HEK293T (cell line): ENCODE data around the gene VAMP7.

Source experiments
- CTCF ChIA-PET: fragments of 350-600 bp; formaldehyde crosslinking; extraction: SDS; loops from one replicate; lab custom pipeline; 2021; ENCODE audit warnings: antibody characterized with exemption, inconsistent platforms; lab: Yijun Ruan, JAX
- POLR2A ChIA-PET: fragments of 350-600 bp; formaldehyde crosslinking; extraction: SDS; loops from one replicate; lab custom pipeline; 2020; ENCODE audit warnings: antibody characterized with exemption, inconsistent platforms; lab: Yijun Ruan, JAX
- DNase-seq: peaks from one replicate; pipeline ENCODE4 v3.0.0; 2012; ENCODE audit warnings: mixed read lengths; ENCODE audit errors: extremely low spot score
- ARNT ChIP-seq: fragments of 450-650 bp; IDR thresholded peaks from 2 replicates; pipeline ENCODE4 v1.6.1; 2017; ENCODE audit warnings: mild to moderate bottlenecking
- BHLHE40 ChIP-seq: fragments of 450-650 bp; IDR thresholded peaks from 2 replicates; pipeline ENCODE4 v1.6.1; 2016; ENCODE audit warnings: mild to moderate bottlenecking, moderate library complexity, borderline replicate concordance
- CTBP1 ChIP-seq: fragments of 450-650 bp; IDR thresholded peaks from 2 replicates; pipeline ENCODE4 v1.6.1; 2016; ENCODE audit warnings: borderline replicate concordance
- ELF4 ChIP-seq: fragments of 450-650 bp; IDR thresholded peaks from 2 replicates; pipeline ENCODE4 v1.6.1; 2017; ENCODE audit warnings: antibody characterized with exemption
- FOXA1 ChIP-seq: fragments of 450-650 bp; IDR thresholded peaks from 2 replicates; pipeline ENCODE4 v1.6.1; 2016; ENCODE audit warnings: mild to moderate bottlenecking
- FOXK2 ChIP-seq: fragments of 450-650 bp; IDR thresholded peaks from 2 replicates; pipeline ENCODE4 v1.6.1; 2016; ENCODE audit warnings: mild to moderate bottlenecking
- FOXM1 ChIP-seq: fragments of 450-650 bp; IDR thresholded peaks from 2 replicates; pipeline ENCODE4 v1.6.1; 2017; ENCODE audit warnings: mild to moderate bottlenecking, borderline replicate concordance
- HDGF ChIP-seq: fragments of 450-650 bp; IDR thresholded peaks from 2 replicates; pipeline ENCODE4 v1.6.1; 2017; ENCODE audit warnings: antibody characterized with exemption, borderline replicate concordance
- L3MBTL2 ChIP-seq: fragments of 450-650 bp; conservative IDR thresholded peaks from 2 replicates; pipeline ENCODE4 v1.6.1; 2016; ENCODE audit warnings: mild to moderate bottlenecking
- LEF1 ChIP-seq: fragments of 450-650 bp; IDR thresholded peaks from 2 replicates; pipeline ENCODE4 v1.6.1; 2017; ENCODE audit warnings: mild to moderate bottlenecking, borderline replicate concordance
- NFRKB ChIP-seq: fragments of 450-650 bp; IDR thresholded peaks from 2 replicates; pipeline ENCODE4 v1.6.1; 2016; ENCODE audit warnings: mild to moderate bottlenecking, moderate library complexity
- SP1 ChIP-seq: fragments of 450-650 bp; IDR thresholded peaks from 2 replicates; pipeline ENCODE4 v1.6.1; 2017
- SUZ12 ChIP-seq: fragments of 450-650 bp; IDR thresholded peaks from 2 replicates; pipeline ENCODE4 v1.6.1; 2016; ENCODE audit warnings: mild to moderate bottlenecking
- TARDBP ChIP-seq: fragments of 450-650 bp; IDR thresholded peaks from 2 replicates; pipeline ENCODE4 v1.6.1; 2016
- ZNF384 ChIP-seq: fragments of 450-650 bp; IDR thresholded peaks from 2 replicates; pipeline ENCODE4 v1.6.1; 2016
- TF ChIP-seq, protein P1 (sequence below): fragments of 450-650 bp; IDR thresholded peaks from 2 replicates; pipeline ENCODE4 v1.6.1; 2016

VAMP7 gene

DNA sequence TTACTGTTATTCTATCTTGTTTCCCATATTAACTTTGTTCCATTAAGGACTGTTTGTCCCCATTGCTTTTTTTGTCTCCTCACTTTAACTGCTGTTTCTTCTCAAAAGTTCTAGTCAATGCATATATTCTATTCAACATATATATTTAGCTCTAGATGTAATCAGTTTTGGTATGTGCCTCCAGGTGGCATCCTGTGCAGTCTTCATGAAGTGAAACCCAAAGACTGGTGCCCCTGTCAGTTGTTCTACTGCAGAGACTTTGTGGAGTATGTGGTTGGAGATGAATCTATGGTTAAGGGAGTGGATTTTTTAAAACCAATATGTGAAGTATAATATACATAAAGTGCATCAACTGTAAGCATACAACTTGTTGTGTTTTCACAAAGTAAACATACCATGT lies 57.0 kb downstream of the VAMP7 start:
- DNase-seq: no peak
- no peak for TF ChIP-seq BHLHE40
- TF ChIP-seq FOXK2: no peak
- no peak for TF ChIP-seq HDGF
- no peak for TF ChIP-seq NFRKB
- TF ChIP-seq SUZ12: no peak
- TF ChIP-seq LEF1: no peak
- TF ChIP-seq, protein P1, sequence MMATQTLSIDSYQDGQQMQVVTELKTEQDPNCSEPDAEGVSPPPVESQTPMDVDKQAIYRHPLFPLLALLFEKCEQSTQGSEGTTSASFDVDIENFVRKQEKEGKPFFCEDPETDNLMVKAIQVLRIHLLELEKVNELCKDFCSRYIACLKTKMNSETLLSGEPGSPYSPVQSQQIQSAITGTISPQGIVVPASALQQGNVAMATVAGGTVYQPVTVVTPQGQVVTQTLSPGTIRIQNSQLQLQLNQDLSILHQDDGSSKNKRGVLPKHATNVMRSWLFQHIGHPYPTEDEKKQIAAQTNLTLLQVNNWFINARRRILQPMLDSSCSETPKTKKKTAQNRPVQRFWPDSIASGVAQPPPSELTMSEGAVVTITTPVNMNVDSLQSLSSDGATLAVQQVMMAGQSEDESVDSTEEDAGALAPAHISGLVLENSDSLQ: no peak
- no peak for TF ChIP-seq ELF4
- no peak for TF ChIP-seq CTBP1
- ChIA-PET CTCF (no interaction called here), POLR2A (no interaction called here)

DNA sequence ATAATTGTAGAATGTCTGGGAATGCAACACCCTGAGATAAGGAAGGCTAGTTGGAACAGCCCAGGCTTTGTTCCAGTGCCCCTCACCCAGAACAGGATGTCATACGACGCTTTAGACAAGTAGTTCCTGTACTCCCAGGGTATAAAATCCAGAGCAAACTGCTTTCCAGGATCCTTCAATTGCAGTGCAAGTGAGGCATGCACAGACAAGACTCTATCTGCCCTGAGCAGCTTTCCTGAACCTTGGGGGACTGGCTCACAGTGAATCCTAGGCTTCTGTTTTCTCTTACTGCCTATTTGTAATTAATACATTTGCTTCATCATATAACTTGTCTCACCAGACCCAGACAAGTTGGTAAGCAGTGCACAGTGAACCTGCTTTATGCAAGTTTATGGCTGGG lies 68.0 kb downstream of the VAMP7 start:
- ChIA-PET CTCF (no interaction called here), POLR2A (no interaction called here)
- no peak for TF ChIP-seq CTBP1
- TF ChIP-seq SUZ12: no peak
- TF ChIP-seq HDGF: no peak
- TF ChIP-seq FOXA1: no peak
- TF ChIP-seq FOXK2: no peak
- TF ChIP-seq, protein P1: no peak
- no peak for TF ChIP-seq SP1
- no peak for TF ChIP-seq L3MBTL2
- TF ChIP-seq TARDBP: no peak
- no peak for TF ChIP-seq ZNF384
- TF ChIP-seq LEF1: no peak
- no peak for TF ChIP-seq ARNT
- no peak for TF ChIP-seq ELF4
- no peak for TF ChIP-seq BHLHE40
- TF ChIP-seq FOXM1: no peak
- no peak for TF ChIP-seq NFRKB
- no peak for DNase-seq

DNA sequence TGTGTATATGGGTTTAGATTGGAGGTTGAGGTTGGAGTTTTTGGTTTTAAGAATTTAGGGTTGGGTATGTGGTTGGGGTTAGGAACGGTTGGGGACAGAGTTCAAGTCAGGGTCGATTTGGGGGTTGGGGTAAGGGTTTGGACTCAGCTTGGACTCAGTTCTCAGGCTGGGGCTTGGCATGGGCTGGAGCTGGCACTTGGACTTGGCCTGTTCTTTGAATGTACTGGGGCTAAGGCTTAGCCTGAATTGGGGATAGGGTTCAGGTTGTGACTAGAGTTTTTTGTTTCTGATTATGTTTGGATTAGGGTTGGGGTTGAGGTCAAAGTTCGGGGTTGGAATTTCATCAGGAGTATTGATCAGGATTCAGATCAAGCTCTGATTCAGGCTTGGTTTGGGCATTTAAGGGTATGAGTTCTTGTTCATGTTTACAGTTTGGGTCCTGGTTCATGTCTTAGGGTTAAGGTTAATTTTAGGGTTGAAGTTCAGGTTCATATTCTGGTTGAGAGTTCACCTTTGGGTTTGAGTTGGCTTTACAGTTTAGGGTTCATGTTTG lies 70.2 kb downstream of the VAMP7 start:
- TF ChIP-seq ELF4 (no peak), FOXM1 (no peak), LEF1 (no peak), BHLHE40 (no peak), ZNF384 (no peak), L3MBTL2 (no peak), SUZ12 (no peak), SP1 (no peak)
- POLR2A ChIA-PET: no interaction called here
- CTCF ChIA-PET: no interaction called here
- no peak for DNase-seq

DNA sequence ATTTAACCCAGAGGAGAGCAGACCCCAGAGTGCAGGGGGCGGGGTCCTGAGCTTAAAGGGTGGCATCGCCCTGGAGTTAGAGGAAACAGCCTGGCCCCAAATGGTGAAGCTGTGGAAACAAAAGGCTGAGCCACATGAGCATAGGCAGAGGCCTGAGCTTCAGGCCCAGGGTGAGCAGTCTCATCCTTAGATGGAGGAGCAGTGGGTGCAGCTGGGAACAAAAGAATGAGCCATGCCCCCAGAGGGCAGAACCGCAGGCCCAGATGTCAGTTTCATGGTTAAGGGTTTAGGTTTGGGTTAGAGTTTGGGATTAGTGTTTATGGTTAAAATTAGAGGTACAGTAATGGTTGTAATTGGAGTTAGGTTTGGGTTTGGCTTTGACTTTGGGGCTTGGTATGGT lies 71.9 kb downstream of the VAMP7 start:
- CTCF ChIA-PET: no interaction called here
- POLR2A ChIA-PET: no interaction called here

DNA sequence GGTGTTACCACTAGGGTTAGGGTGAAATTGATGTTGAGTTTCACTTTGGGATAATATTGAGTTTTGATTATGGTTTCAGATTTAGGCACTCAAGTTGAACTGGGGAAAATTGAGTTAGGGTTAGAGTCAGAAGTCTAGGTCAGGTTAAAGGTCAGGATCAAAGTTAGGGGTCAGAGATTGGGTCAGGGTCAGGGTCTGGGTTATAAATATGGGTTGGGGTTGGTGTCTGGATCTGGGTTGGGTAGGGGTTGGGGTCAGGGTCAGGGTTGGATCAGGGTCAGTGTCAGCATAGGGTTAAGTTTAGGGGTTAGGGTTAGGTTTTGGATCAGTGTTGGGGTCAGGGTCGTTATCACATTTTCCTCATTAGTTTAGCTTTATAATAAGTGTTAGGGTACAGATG lies 73.6 kb downstream of the VAMP7 start:
- ChIA-PET POLR2A (no interaction called here), CTCF (no interaction called here)
- TF ChIP-seq NFRKB (no peak), LEF1 (no peak), FOXM1 (no peak), FOXK2 (no peak)
- TF ChIP-seq, protein P1: no peak
- DNase-seq: no peak

More for the DNA sequence above, 71.9 kb downstream of the VAMP7 start:
- no peak for DNase-seq
- TF ChIP-seq ZNF384 (no peak), LEF1 (no peak), CTBP1 (no peak), FOXM1 (no peak), SUZ12 (no peak), FOXA1 (no peak), ELF4 (no peak), TARDBP (no peak), FOXK2 (no peak), HDGF (no peak), ARNT (no peak), BHLHE40 (no peak), SP1 (no peak), NFRKB (no peak), L3MBTL2 (no peak)
- TF ChIP-seq, protein P1: no peak

DNA sequence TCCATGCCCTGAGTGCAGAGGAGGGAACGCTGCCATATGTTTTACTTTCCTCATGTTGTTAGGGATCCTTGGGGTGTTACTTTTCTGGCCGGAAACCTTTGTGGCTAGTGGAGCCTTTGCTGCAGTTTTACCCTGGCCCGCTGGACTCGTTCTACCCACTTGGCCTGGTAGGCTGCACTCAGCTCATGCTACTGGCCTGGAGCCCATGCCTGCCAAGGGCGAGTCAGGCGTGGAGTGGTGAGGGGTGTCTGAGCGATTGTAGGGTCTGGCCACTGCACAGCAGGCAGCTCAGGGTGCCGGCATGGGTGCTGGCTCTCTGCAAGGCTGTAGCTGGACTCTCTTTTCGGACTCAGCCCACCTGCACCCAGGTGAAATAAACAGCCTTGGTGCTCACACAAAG lies 75.0 kb downstream of the VAMP7 start:
- TF ChIP-seq BHLHE40: no peak
- TF ChIP-seq ARNT: no peak
- no peak for TF ChIP-seq NFRKB
- no peak for TF ChIP-seq L3MBTL2
- no peak for TF ChIP-seq LEF1
- no peak for DNase-seq
- ChIA-PET CTCF (no interaction called here), POLR2A (no interaction called here)
